Kidney (tissue), 14 donors: ENCODE results near the gene LIN28B. TPM values are rescaled to one million over a fixed set of nuclear protein-coding genes. Genes with fewer than 3 reads are reported as not detected.

Experiments
- DNase-seq, 5 donors: peaks; one replicate each; pipeline ENCODE4 v3.0.0-alpha.2; 2013 to 2020
- FAIRE-seq: peaks from 2 replicates; lab custom pipeline; 2012; peaks lifted over from hg19 to GRCh38; lab: Jason Lieb, UNC
- H3K27ac ChIP-seq, 2 donors: one replicate each; pipeline ENCODE4 v1.7.0; 2013; ENCODE audit warnings: low read depth in 2 of 2, low read length in 2 of 2, inconsistent platforms in 1 of 2
- H3K27me3 ChIP-seq: one replicate; pipeline ENCODE4 v1.7.1; 2013; ENCODE audit warnings: low read length, inconsistent platforms; ENCODE audit not compliant: control insufficient read depth, insufficient read depth
- H3K36me3 ChIP-seq, 3 donors: one replicate each; pipeline versions ENCODE4 v1.7.0 to v1.7.1; 2013; ENCODE audit warnings: low read length in 3 of 3, control low read depth in 1 of 3, inconsistent platforms in 1 of 3; ENCODE audit not compliant: insufficient read depth in 3 of 3, control insufficient read depth in 2 of 3
- H3K4me1 ChIP-seq, 3 donors: one replicate each; pipeline versions ENCODE4 v1.7.0 to v1.7.1; 2013; ENCODE audit warnings: low read length in 3 of 3, inconsistent platforms in 1 of 3, low read depth in 1 of 3; ENCODE audit not compliant: control insufficient read depth in 2 of 3, insufficient read depth in 2 of 3
- H3K4me3 ChIP-seq, 3 donors: one replicate each; pipeline versions ENCODE4 v1.7.0 to v1.8.1; 2013; ENCODE audit warnings: low read length in 3 of 3, control low read depth in 1 of 3, inconsistent platforms in 1 of 3
- H3K9ac ChIP-seq, 3 donors: one replicate each; pipeline versions ENCODE4 v1.7.0 to v1.7.1; 2013; ENCODE audit warnings: low read length in 3 of 3, control low read depth in 1 of 3, inconsistent platforms in 1 of 3
- H3K9me3 ChIP-seq, 3 donors: one replicate each; pipeline versions ENCODE4 v1.7.0 to v1.7.1; 2013; ENCODE audit warnings: low read length in 3 of 3, control low read depth in 1 of 3, inconsistent platforms in 1 of 3; ENCODE audit not compliant: control insufficient read depth in 2 of 3, insufficient read depth in 1 of 3
- CTCF ChIP-seq: IDR thresholded peaks from 3 replicates; pipeline ENCODE4 v1.5.1; 2012; ENCODE audit warnings: mild to moderate bottlenecking, moderate library complexity, borderline replicate concordance; ENCODE audit not compliant: insufficient read depth; ENCODE audit errors: extremely low read depth
- intact Hi-C: fragments of 100-400 bp; cut with DNase I; formaldehyde crosslinking; loops from one replicate; pipeline ENCODE4 v1.11.1; 2022
- polyA plus RNA-seq: library from polyadenylated mRNA; stranded (reverse); fragments of 350-450 nt; fragmentation: Illumina TruSeq; extraction: RNeasy Lipid Tissue Mini Kit (QIAGEN cat#74804); gene quantifications from one replicate; pipeline ENCODE4 v1.2.3, GENCODE V29; 2014; ENCODE audit warnings: low read depth, low replicate concordance; ENCODE audit not compliant: insufficient read depth
- total RNA-seq: library from RNA; stranded (reverse); fragmentation: NEBNext Ultra II Directional; extraction: Animal tissue kit (Norgen Biotek cat#: 25700); gene quantifications from one replicate; pipeline ENCODE4 v1.2.1, GENCODE V29; 2021
- donor health status: control.
- donor health status: control.
- donor health status: control.
- donor health status: control.
- donor health status: control.
- donor health status: DM: yes; HTN: yes; CAD: no.
- donor health status: Normal renal cell carcinoma (clear cell type).

LIN28B gene
- total and polyA plus RNA-seq, 2 donors from 2014 or later, result not detected

GRCh38 chr6:105045526-105045925 is 88.6 kb downstream of the LIN28B start:
- Histone ChIP-seq H3K36me3 (no peaks in the 10 kb centered on the region), H3K27ac (no peak overlapping the region), H3K9me3 (no peaks in the 10 kb centered on the region), H3K4me3 (no peak overlapping the region), H3K9ac (no peak overlapping the region), H3K4me1 (no peaks in the 10 kb centered on the region), H3K27me3 (no peaks in the 10 kb centered on the region)
- no peak for TF ChIP-seq CTCF
- FAIRE-seq, result no peak
- intact Hi-C loops, result no loop called here
- DNase-seq, result no peak

GRCh38 chr6:105051941-105052471 is 95.1 kb downstream of the LIN28B start:
- Histone ChIP-seq H3K9ac (no peak overlapping the region), H3K27me3 (no peaks in the 10 kb centered on the region), H3K27ac (no peak overlapping the region), H3K4me3 (no peak overlapping the region), H3K9me3 (no peaks in the 10 kb centered on the region), H3K4me1 (no peaks in the 10 kb centered on the region), H3K36me3 (no peaks in the 10 kb centered on the region)
- intact Hi-C loops, result no loop called here
- no peak for TF ChIP-seq CTCF
- no peak for DNase-seq
- FAIRE-seq, result no peak

- H3K9me3 ChIP-seq, result no peaks in the 10 kb centered on the region
- intact Hi-C loops, result no loop called here
- no peak for DNase-seq
- H3K4me1 ChIP-seq, result no peaks in the 10 kb centered on the region
- H3K36me3 ChIP-seq, result no peaks in the 10 kb centered on the region
- H3K27ac ChIP-seq, result no peak overlapping the region
- no peak for FAIRE-seq
- no peak overlapping the region for H3K9ac ChIP-seq
- no peak for TF ChIP-seq CTCF
- no peak overlapping the region for H3K4me3 ChIP-seq
- H3K27me3 ChIP-seq, result no peaks in the 10 kb centered on the region
Measured at GRCh38 chr6:105056646-105057045, 99.7 kb downstream of the LIN28B start.

GRCh38 chr6:105057160-105057559 is 100.3 kb downstream of the LIN28B start:
- no peaks in the 10 kb centered on the region for H3K9me3 ChIP-seq
- H3K4me3 ChIP-seq, result no peak overlapping the region
- no peaks in the 10 kb centered on the region for H3K4me1 ChIP-seq
- FAIRE-seq (no peak), DNase-seq (no peak)
- no peaks in the 10 kb centered on the region for H3K27me3 ChIP-seq
- intact Hi-C loops, result no loop called here
- H3K36me3 ChIP-seq, result no peaks in the 10 kb centered on the region
- TF ChIP-seq CTCF, result no peak
- H3K27ac ChIP-seq, result no peak overlapping the region
- no peak overlapping the region for H3K9ac ChIP-seq
